Measurements from ENCODE around the gene CCDC106. TPM values are rescaled to one million over a fixed set of nuclear protein-coding genes. Genes with fewer than 3 reads are reported as not detected.

CCDC106 gene
- total and polyA plus RNA-seq, 2 experiments from 2014 or later = 42.4 to 43.5 TPM

- no peaks in the 10 kb centered on the region for H3K9me3 ChIP-seq (ENCODE audit: low read depth)
- H3K4me1 ChIP-seq (ENCODE audit: low read depth) = peaks cover 21% of the 10 kb centered on the region
- DNase-seq (ENCODE audit: low read depth in 1 of 2, low spot score in 1 of 2) = peak in 1 of 2 donors; percentile 79
- no peaks in the 10 kb centered on the region for H3K36me3 ChIP-seq
- peak; percentile 49 for TF ChIP-seq CTCF (IDR thresholded peaks at IDR 0.05; ENCODE audit: low read depth, low read length)
- no peaks in the 10 kb centered on the region for H3K27me3 ChIP-seq
- peak overlapping the region; percentile 95 for H3K4me3 ChIP-seq
- peak overlapping the region; percentile 91 for H3K27ac ChIP-seq
Observed at GRCh38 chr19:55640043-55640576, 7.9 kb upstream of the CCDC106 start.

GRCh38 chr19:55640577-55641425 lies 7.2 kb upstream of the CCDC106 start, which contains the start of gene ZNF580:
Gene ZNF580 (plus strand): TSS chr19:55641002. CDS start chr19:55642509, 1,507 bp downstream.
- peak; percentile 73 to 93 for DNase-seq (ENCODE audit: low read depth in 1 of 2, low spot score in 1 of 2)
- Histone ChIP-seq H3K36me3 (no peaks in the 10 kb centered on the region), H3K4me1 (ENCODE audit: low read depth) (peaks cover 19% of the 10 kb centered on the region), H3K27ac (peak within 1 kb of the TSS; percentile 91), H3K4me3 (peak within 1 kb of the TSS; percentile 95), H3K27me3 (no peaks in the 10 kb centered on the region), H3K9me3 (ENCODE audit: low read depth) (no peaks in the 10 kb centered on the region)
- no peak for TF ChIP-seq CTCF (IDR thresholded peaks at IDR 0.05; ENCODE audit: low read depth, low read length)

GRCh38 chr19:55641426-55642152 lies 6.4 kb upstream of the CCDC106 start:
- peak overlapping the region; percentile 91 for H3K27ac ChIP-seq
- DNase-seq (ENCODE audit: low read depth in 1 of 2, low spot score in 1 of 2) = peak; percentile 19 to 62

DNA sequence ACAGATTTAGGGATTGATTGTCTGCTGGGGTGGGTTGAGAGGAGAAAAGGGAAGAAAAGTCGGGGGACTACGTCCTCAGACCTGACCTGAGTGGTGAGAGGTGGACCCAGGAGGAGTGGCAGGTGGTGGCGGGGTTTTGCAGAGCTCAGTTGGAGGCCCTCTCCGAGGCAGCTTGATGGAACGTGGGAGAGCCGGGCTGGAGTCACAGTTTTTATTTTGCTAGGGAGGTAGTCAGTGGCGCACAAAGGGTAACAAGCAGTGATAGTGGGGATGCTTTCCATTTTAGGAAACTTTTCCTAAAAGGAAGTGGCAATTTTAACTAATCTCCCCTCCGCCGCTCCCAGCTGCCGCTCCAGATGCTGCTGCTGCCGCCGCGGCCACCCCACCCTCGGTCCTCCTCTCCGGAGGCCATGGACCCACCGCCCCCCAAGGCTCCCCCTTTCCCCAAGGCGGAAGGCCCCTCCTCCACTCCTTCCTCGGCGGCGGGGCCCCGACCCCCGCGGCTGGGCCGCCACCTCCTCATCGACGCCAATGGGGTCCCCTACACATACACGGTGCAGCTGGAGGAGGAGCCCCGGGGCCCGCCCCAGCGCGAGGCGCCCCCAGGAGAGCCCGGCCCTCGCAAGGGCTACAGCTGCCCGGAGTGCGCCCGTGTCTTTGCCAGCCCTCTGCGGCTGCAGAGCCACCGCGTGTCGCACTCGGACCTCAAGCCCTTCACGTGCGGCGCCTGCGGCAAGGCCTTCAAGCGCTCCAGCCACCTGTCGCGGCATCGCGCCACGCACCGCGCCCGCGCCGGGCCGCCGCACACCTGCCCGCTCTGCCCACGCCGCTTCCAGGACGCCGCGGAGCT lies 5.6 kb upstream of the CCDC106 start:
- DNase-seq (ENCODE audit: low read depth in 1 of 2, low spot score in 1 of 2) = peak; percentile 39 to 50
- Histone ChIP-seq H3K4me1 (ENCODE audit: low read depth) (peaks cover 18% of the 10 kb centered on the region), H3K36me3 (no peaks in the 10 kb centered on the region), H3K27me3 (no peaks in the 10 kb centered on the region), H3K4me3 (peak overlapping the region; percentile 95), H3K9me3 (ENCODE audit: low read depth) (no peaks in the 10 kb centered on the region), H3K27ac (peak overlapping the region; percentile 91)
- no peak for TF ChIP-seq CTCF (IDR thresholded peaks at IDR 0.05; ENCODE audit: low read depth, low read length)

More at GRCh38 chr19:55641426-55642152, 6.4 kb upstream of the CCDC106 start:
- Histone ChIP-seq H3K27me3 (no peaks in the 10 kb centered on the region), H3K4me1 (ENCODE audit: low read depth) (peaks cover 16% of the 10 kb centered on the region), H3K9me3 (ENCODE audit: low read depth) (no peaks in the 10 kb centered on the region), H3K36me3 (no peaks in the 10 kb centered on the region), H3K4me3 (peak overlapping the region; percentile 95)
- TF ChIP-seq CTCF (IDR thresholded peaks at IDR 0.05; ENCODE audit: low read depth, low read length) = no peak

All from cardiac muscle cell (in vitro differentiated cells and primary cell).